ENCODE data around the gene STAG1. TPM values are rescaled to one million over a fixed set of nuclear protein-coding genes. Genes with fewer than 3 reads are reported as not detected.
"Not testable (repeated sequence)": the region's sequence is repeated elsewhere in the genome, so short reads cannot be mapped to it uniquely, and the experiment has no call there.

Gene STAG1
- total RNA-seq, 1 experiment from 2014 or later: 43.7 TPM

DNA sequence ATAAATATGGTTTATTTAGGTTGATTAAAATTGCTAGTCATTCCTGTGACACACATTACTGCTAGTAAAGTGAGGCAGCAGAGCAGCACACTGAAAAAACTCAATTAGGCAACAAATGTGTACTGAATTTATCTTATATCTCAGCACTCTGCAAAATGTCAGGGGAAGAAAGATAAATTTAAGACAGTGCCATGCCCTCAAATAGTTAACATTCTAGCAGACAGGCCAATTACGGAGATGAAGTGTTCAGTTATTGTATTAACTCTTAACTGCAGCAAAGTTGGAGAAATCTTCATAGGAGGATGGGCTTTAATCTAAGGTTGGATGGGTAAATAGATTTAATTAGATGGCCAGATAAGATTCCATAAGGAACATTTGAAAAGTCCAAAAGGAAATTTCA is 374.2 kb downstream of the STAG1 start:
- POLR2A ChIA-PET: no interaction called here

DNA sequence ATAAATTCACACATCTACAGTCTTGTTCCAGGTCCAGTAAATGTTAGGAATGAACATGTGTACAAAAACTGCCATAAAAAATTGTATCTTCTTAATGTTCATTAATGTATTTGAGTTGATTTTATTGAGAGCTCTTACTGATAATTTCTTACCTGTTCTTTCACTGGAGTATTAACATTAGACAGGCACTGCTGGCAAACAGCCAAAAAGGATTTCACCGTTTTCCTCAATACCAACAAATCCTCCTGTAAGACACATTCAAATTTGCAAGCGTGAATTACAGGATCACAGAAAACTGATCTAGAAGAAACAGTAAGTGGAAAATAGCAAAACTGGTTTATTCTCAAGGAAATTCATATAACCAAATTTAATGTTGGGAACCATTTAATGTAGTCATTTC is 374.7 kb downstream of the STAG1 start:
- H3K9me3 ChIP-seq (ENCODE audit: control insufficient read depth, insufficient read depth, low read depth, low read length): no peaks in the 10 kb centered on the region
- H3K27me3 ChIP-seq (ENCODE audit: control insufficient read depth, insufficient read depth, low read length): no peaks in the 10 kb centered on the region
- ATAC-seq: no peak
- H3K4me3 ChIP-seq (ENCODE audit: low read depth in 2 of 2, low read length in 2 of 2): no peak overlapping the region
- intact Hi-C loops (cut with micrococcal nuclease; ENCODE audit: unreplicated experiment): no loop called here
- no TSS peak for BruUV-seq (replicated peaks)
- in situ Hi-C loops (cut with HindIII; ENCODE audit: low pct_unique_long_range_greater_than_20kb, low sequenced_read_pairs): no loop called here
- DNase-seq (ENCODE audit: low read depth, low spot score): no peak
- H3K4me1 ChIP-seq (ENCODE audit: control insufficient read depth, insufficient read depth, low read length): no peaks in the 10 kb centered on the region
- H3K27ac ChIP-seq (ENCODE audit: low read length): no peak overlapping the region
- CTCF ChIA-PET: no interaction called here
- POLR2A ChIA-PET: no interaction called here
- H3K36me3 ChIP-seq (ENCODE audit: control insufficient read depth, insufficient read depth, low read length): no peaks in the 10 kb centered on the region
- no peak for TF ChIP-seq SIN3A (IDR thresholded peaks at IDR 0.05; ENCODE audit: borderline replicate concordance, insufficient read depth, low read depth, low read length)
- TF ChIP-seq, protein P1, sequence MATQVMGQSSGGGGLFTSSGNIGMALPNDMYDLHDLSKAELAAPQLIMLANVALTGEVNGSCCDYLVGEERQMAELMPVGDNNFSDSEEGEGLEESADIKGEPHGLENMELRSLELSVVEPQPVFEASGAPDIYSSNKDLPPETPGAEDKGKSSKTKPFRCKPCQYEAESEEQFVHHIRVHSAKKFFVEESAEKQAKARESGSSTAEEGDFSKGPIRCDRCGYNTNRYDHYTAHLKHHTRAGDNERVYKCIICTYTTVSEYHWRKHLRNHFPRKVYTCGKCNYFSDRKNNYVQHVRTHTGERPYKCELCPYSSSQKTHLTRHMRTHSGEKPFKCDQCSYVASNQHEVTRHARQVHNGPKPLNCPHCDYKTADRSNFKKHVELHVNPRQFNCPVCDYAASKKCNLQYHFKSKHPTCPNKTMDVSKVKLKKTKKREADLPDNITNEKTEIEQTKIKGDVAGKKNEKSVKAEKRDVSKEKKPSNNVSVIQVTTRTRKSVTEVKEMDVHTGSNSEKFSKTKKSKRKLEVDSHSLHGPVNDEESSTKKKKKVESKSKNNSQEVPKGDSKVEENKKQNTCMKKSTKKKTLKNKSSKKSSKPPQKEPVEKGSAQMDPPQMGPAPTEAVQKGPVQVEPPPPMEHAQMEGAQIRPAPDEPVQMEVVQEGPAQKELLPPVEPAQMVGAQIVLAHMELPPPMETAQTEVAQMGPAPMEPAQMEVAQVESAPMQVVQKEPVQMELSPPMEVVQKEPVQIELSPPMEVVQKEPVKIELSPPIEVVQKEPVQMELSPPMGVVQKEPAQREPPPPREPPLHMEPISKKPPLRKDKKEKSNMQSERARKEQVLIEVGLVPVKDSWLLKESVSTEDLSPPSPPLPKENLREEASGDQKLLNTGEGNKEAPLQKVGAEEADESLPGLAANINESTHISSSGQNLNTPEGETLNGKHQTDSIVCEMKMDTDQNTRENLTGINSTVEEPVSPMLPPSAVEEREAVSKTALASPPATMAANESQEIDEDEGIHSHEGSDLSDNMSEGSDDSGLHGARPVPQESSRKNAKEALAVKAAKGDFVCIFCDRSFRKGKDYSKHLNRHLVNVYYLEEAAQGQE (IDR thresholded peaks at IDR 0.05; ENCODE audit: insufficient read depth in 1 of 2, low read depth in 2 of 2, low read length in 1 of 2): no peak

More for the DNA sequence above, 374.2 kb downstream of the STAG1 start:
- no peaks in the 10 kb centered on the region for H3K27me3 ChIP-seq (ENCODE audit: control insufficient read depth, insufficient read depth, low read length)
- H3K27ac ChIP-seq (ENCODE audit: low read length): no peak overlapping the region
- no peaks in the 10 kb centered on the region for H3K36me3 ChIP-seq (ENCODE audit: control insufficient read depth, insufficient read depth, low read length)
- H3K9me3 ChIP-seq (ENCODE audit: control insufficient read depth, insufficient read depth, low read depth, low read length): no peaks in the 10 kb centered on the region
- no peak overlapping the region for H3K4me3 ChIP-seq (ENCODE audit: low read depth in 2 of 2, low read length in 2 of 2)
- TF ChIP-seq, protein P1 (IDR thresholded peaks at IDR 0.05; ENCODE audit: insufficient read depth in 1 of 2, low read depth in 2 of 2, low read length in 1 of 2): no peak
- TF ChIP-seq, protein P2, sequence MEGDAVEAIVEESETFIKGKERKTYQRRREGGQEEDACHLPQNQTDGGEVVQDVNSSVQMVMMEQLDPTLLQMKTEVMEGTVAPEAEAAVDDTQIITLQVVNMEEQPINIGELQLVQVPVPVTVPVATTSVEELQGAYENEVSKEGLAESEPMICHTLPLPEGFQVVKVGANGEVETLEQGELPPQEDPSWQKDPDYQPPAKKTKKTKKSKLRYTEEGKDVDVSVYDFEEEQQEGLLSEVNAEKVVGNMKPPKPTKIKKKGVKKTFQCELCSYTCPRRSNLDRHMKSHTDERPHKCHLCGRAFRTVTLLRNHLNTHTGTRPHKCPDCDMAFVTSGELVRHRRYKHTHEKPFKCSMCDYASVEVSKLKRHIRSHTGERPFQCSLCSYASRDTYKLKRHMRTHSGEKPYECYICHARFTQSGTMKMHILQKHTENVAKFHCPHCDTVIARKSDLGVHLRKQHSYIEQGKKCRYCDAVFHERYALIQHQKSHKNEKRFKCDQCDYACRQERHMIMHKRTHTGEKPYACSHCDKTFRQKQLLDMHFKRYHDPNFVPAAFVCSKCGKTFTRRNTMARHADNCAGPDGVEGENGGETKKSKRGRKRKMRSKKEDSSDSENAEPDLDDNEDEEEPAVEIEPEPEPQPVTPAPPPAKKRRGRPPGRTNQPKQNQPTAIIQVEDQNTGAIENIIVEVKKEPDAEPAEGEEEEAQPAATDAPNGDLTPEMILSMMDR (IDR thresholded peaks at IDR 0.05): no peak
- TF ChIP-seq TCF7L2 (IDR thresholded peaks at IDR 0.05; ENCODE audit: low read depth, low read length): no peak
- TF ChIP-seq SIN3A (IDR thresholded peaks at IDR 0.05; ENCODE audit: borderline replicate concordance, insufficient read depth, low read depth, low read length): no peak
- TF ChIP-seq POLR2AphosphoS5 (IDR thresholded peaks at IDR 0.05; ENCODE audit: low read depth, low read length): no peak
- DNase-seq (ENCODE audit: low read depth, low spot score): no peak
- no TSS peak for BruUV-seq (replicated peaks)
- no peak for ATAC-seq
- CTCF ChIA-PET: no interaction called here
- intact Hi-C loops (cut with micrococcal nuclease; ENCODE audit: unreplicated experiment) (no loop called here), in situ Hi-C loops (cut with HindIII; ENCODE audit: low pct_unique_long_range_greater_than_20kb, low sequenced_read_pairs) (no loop called here)
- no peaks in the 10 kb centered on the region for H3K4me1 ChIP-seq (ENCODE audit: control insufficient read depth, insufficient read depth, low read length)

DNA sequence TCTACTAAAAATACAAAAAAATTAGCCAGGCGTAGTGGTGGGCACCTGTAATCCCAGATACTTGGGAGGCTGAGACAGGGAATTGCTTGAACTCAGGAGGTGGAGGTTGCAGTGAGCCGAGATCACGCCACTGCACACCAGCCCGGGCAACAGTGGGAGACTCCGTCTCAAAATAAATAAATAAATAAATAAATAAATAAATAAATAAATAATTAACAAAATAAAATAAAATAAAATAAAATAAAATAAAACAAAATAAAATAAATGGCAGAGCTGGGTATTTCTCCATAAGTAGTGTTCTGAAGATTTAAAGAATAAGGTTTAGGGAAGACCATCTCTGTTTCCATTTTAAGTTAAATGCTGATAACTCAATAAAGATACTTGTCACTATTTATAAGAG is 376.4 kb downstream of the STAG1 start:
- in situ Hi-C loops (cut with HindIII; ENCODE audit: low pct_unique_long_range_greater_than_20kb, low sequenced_read_pairs); H3K27me3 ChIP-seq (ENCODE audit: control insufficient read depth, insufficient read depth, low read length); CTCF ChIA-PET; POLR2A ChIA-PET; H3K4me3 ChIP-seq (ENCODE audit: low read depth in 2 of 2, low read length in 2 of 2); ATAC-seq; H3K36me3 ChIP-seq (ENCODE audit: control insufficient read depth, insufficient read depth, low read length); intact Hi-C loops (cut with micrococcal nuclease; ENCODE audit: unreplicated experiment); H3K4me1 ChIP-seq (ENCODE audit: control insufficient read depth, insufficient read depth, low read length); H3K9me3 ChIP-seq (ENCODE audit: control insufficient read depth, insufficient read depth, low read depth, low read length); DNase-seq (ENCODE audit: low read depth, low spot score); H3K27ac ChIP-seq (ENCODE audit: low read length); BruUV-seq (replicated peaks): not testable (repeated sequence)

Measured in Panc1 (cell line).